NOMO-1 treated with dmso at 0.1 percent for 144 hours (cell line): ENCODE data around the gene KRT7.
"Not testable (repeated sequence)": the region's sequence is repeated elsewhere in the genome, so short reads cannot be mapped to it uniquely, and the experiment has no call there.

Source experiments
- DNase-seq: peaks from one replicate; lab custom pipeline; 2025; ENCODE audit not compliant: unreplicated experiment; lab: John Stamatoyannopoulos, UW

KRT7 gene

DNA sequence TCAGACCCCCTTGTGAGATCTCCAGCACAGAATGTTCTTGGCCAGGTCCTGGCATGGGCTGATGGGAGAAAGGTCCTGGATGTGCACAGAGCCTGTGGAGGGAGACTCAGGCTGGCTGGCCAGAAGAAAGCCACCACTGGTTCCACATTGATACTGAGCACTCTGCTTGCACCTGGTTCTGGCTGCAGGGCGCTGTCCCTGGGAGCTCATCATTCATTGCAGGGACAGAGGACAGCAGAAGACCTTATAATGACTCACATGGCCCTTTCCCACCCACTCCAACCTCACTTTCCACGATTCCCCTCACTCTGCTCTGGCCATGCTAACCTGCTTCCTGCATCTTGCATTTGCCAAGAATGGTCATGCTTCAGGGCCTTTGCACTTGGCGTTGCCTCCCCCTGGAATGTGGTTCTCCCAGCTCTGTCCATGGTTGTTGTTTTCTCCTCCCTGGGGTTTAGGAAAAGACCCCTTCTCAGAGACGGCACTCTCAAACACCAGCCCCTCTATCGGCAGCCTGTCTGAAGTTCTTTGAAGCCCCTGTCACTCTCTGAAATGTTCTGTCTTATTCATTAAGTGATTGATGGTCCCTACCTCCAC, 10.3 kb downstream of the KRT7 start:
- no peak for DNase-seq

GRCh38 chr12:52243856-52244614, 11.0 kb downstream of the KRT7 start:
- peak; percentile 23 for DNase-seq

GRCh38 chr12:52244615-52244994, 11.6 kb downstream of the KRT7 start:
- DNase-seq: no peak

- DNase-seq: no peak
Measured at GRCh38 chr12:52245259-52245961, 12.4 kb downstream of the KRT7 start.

GRCh38 chr12:52245962-52246569, 13.0 kb downstream of the KRT7 start:
- DNase-seq: no peak

- DNase-seq: no peak
Measured at GRCh38 chr12:52246720-52247621, 13.9 kb downstream of the KRT7 start.

DNA sequence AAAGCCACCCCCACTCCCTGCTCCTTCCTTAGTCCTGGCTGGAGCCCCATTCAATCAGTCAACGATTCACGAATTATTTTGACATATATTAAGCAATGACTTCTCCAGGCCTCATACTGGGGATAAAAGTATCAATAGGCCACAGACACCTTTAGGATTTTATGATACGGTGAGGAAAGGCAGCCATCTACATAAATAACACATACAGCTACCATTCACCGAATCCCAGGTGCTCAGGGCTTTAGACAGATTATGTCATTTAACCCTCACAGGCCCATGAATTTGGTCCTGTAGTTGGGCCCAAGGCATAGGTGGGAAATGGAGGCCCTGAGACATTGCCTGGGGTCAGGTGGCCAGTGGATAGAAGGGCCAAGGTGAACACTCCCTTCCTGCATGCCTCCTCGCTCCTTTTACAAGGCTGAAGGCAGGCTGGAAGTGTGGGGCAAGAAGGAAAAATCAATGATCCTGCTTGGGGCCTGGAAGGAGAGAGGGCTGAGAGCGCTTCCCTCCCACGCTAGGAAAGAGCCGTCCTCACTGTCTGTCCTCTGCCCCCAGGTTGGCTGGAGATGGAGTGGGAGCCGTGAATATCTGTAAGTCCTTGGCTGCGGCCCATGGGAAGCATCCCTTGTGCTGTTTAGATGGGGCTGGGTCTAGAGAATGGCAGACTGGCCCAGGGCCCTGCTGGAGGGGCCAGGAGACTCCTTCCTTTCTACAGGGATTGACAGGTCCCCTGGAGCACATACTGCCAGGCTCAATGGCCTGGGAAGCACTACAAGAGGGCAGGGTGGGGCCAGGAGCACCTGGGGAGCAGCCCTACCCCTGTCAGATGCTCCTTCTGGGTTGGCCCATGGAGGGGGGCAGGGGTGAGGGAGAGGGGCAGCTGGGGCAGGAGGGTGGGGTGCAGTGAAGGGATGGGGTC, 14.8 kb downstream of the KRT7 start:
- DNase-seq: no peak

GRCh38 chr12:52248541-52249461, 15.8 kb downstream of the KRT7 start:
- no peak for DNase-seq

GRCh38 chr12:52249511-52250047, 16.5 kb downstream of the KRT7 start:
- no peak for DNase-seq

DNA sequence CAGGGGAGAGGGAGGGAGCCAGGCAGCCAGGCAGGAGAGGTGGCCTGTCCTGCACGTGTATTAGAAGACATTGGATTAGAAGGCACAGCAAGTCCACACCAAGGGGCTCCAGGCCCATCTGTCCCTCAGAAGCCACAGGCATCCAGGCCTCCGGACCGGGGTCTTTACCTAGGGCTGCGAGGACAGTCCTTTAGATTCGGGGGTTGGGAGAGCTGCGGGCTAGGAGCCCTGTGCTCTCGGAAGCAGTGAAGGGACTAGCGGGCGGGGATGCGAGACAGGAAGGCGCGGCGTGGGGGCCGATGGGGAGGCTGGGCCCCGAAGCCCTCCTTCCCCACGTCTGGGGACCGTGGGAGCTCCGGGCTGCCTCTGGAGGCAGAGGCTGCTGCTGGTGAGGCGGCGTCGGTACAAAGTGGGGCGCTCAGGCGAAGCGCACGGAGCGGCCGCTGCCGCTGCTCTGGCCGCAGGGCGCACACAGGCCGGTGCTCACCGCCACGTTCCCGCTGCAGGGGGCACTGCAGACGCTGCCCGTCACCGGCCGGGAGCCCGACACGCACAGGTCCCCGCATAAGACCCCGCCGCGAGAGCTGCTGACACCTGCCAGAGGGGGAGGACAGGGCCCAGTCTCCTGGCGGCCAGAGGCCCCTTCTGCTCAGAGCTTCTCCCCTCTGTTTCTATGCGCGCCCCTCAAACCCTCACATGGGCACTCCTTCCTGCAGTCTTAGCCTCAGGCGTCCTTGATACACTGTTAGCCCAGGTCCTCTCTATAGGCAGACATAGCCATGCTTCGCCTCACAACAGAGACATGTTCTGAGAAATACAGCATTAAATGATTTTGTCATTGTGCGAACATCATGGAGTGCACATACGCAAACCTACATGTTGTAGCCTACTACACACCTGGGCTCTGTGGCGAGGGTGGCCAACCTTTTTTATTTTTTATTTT, 17.3 kb downstream of the KRT7 start:
- DNase-seq: no peak

DNA sequence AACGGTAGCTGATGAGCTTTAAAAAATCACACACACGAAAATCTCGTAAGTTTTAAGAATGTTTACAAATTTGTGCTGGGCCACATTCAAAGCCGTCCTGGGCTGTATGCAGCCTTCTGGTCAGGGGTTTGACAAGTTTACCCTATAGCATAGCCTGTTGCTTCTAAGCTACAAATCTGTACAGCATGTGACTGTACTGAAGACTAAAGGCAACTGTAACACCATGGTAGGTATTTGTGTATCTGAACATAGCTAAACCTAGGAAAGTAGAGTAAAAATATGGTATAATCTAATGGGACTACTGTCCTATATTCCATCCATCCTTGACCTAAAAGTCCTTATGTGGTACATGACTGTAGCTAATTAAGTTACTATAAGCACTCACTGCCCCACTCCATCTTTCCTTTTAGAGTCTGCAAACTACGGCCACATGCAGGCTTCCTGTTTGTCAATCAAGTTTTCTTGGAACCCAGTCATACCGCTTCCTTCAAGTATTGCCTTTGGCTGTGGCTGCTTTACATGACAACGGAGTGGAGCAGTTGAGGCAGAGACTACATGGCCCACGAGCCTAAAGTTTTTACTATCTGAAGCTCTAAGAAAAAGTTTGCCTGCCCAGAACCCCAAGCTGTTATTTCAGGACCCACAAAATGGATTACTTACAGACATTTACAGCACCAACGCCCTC, 18.5 kb downstream of the KRT7 start:
- no peak for DNase-seq

GRCh38 chr12:52252175-52252615, 19.2 kb downstream of the KRT7 start:
- not testable (repeated sequence) for DNase-seq

DNA sequence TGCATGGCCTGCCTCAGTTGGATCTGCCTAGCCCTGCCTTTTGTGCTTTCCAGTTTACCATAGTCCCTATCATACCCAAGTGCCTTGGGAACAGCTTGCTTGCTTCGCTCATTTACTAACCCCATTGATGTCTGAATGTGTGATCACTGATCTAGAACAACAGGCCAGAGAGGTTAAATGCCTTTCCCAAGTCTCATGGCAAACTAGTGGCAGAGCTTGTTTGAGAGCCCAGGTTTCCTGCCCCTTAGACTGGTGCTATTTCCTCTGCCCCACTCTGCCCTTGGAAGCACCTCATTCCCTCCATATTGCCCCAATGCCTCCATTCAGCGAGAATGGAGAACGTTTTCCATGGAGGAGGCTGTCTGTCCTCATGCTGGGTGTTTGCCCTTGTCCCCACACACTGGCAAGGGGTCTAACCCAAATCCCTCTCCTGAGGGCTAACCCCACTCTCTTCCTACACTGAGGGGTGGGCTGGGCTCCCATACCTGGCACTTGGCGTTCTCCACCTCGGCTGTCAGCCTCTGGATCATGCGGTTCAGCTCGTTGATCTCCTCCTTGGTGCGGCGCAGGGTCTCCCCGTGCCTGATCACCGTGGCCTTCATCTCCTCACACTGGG, 19.8 kb downstream of the KRT7 start:
- no peak for DNase-seq

DNA sequence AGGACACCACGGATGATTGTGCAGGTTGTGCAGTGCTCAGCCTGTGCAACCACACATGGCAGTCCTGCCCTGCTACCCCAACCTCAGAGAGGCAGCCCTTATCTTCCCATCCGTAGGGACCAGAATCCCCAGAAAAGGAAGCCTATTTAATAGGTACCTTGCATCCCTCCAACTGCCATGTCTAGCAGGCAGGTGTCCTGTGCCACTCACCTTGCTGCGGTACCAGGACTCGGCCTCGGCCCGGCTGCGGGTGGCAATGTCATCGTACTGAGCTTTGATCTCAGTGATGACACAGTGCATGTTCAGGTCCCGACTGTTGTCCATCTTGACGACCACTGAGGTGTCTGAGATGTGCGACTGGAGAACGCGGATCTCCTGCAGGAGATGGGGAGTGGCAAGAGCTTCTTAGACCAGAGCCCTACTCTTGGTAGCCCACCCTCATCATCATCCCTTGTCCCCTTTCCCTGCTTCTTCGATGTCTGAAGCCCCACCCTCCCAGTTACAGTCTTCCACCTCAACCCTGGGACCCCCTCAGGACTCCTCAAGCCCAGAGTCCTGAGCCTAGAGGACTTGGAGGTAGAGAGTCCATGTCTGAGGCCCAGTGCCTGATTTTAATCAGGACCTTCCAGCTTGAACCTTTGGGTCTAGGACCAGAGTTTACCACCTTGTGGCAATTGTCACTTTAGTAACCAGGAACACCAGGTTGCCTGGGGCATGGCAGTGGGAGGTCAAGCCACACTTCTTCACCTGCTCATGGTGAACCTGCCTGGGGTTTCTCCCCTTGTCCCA, 20.5 kb downstream of the KRT7 start:
- DNase-seq: no peak

DNA sequence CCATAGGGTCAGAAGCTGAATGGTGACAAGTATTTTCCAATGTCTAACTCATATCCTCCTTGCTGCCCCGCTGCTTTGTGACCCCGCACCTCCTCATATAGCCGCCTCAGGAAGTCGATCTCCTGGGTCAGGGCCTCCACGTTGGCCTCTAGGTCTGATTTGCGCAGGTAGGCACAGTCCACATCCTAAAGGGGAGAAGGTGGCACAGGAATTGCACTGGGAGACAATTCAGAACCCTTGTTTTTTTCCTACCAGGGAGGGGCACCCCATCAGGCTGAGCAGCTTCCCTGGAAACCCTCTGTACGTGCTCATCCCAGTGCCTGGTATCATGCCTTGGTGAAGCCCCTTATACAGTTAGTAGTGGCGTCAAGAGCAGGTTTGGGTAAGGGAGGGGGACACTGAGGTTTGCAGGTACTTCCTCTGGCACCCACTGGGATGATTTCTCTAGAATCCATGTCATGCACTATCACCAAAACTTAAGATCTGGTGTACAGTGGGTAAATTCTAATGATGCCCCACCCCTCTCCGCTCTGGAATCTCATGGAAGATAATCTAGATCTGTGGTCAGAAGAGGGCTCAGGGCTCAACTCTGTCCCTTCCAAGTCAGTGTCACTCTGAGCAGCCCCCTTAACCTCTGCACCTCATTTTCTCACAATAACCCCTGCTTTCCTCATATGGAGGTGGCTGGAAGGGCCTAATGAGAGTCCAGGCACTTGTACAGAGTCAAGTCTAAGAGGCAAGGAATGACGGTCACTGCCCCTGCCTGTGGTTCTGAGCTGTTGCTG, 21.3 kb downstream of the KRT7 start:
- no peak for DNase-seq
